IMR-90 (cell line): Measurements from ENCODE around the gene FAT2. TPM values are rescaled to one million over a fixed set of nuclear protein-coding genes. Genes with fewer than 3 reads are reported as not detected.

Experiments
- ATAC-seq: fragments of 200-7000 bp; cut with Tn5 transposase; 2 replicates; pipeline ENCODE4 v1.9.1; 2020; ENCODE audit warnings: low read depth, mild to moderate bottlenecking, moderate library complexity
- BruUV-seq: library from RNA; stranded (reverse); fragments of 400-500 nt; replicated peaks from 2 replicates; lab custom pipeline; 2021; lab: Mats Ljungman, UMichigan
- CTCF ChIA-PET: fragments of 300-600 bp; formaldehyde crosslinking; extraction: SDS; loops from one replicate; lab custom pipeline; 2021; ENCODE audit warnings: antibody characterized with exemption; lab: Yijun Ruan, JAX
- POLR2A ChIA-PET: fragments of 300-600 bp; sonication (Branson Sonifier 250); formaldehyde crosslinking; loops from one replicate; lab custom pipeline; 2022; ENCODE audit warnings: antibody characterized with exemption; ENCODE audit not compliant: unreplicated experiment; lab: Charles Lee
- DNase-seq: peaks from one replicate; pipeline ENCODE4 v3.0.0; 2013
- H2AFZ ChIP-seq: replicated peaks from 2 replicates; pipeline ENCODE3; 2013; ENCODE audit warnings: low read length, mild to moderate bottlenecking; ENCODE audit not compliant: poor library complexity
- H2AK5ac ChIP-seq: 2 replicates; pipeline ENCODE4 v1.6.1; 2013; ENCODE audit warnings: low read depth, low read length, inconsistent platforms
- H2AK9ac ChIP-seq: replicated peaks from 2 replicates; pipeline ENCODE3; 2013; ENCODE audit warnings: mild to moderate bottlenecking, low read depth, low read length, moderate library complexity; ENCODE audit not compliant: poor library complexity
- H2BK120ac ChIP-seq: 2 replicates; pipeline ENCODE4 v1.6.1; 2013; ENCODE audit warnings: low read depth, low read length, inconsistent platforms
- H2BK15ac ChIP-seq: 3 replicates; pipeline ENCODE4 v1.6.1; 2013; ENCODE audit warnings: low read depth, low read length, inconsistent platforms
- H2BK20ac ChIP-seq: 2 replicates; pipeline ENCODE4 v1.6.1; 2013; ENCODE audit warnings: low read depth, mild to moderate bottlenecking, inconsistent platforms, low read length, moderate library complexity
- H2BK5ac ChIP-seq: 2 replicates; pipeline ENCODE4 v1.6.1; 2013; ENCODE audit warnings: mild to moderate bottlenecking, low read depth, low read length, inconsistent platforms; ENCODE audit not compliant: poor library complexity, severe bottlenecking
- H3K14ac ChIP-seq: replicated peaks from 2 replicates; pipeline ENCODE4 v1.6.1; 2013; ENCODE audit warnings: low read depth, low read length, inconsistent platforms
- H3K18ac ChIP-seq: 2 replicates; pipeline ENCODE4 v1.6.1; 2013; ENCODE audit warnings: low read depth, low read length, control low read depth
- H3K23ac ChIP-seq: 2 replicates; pipeline ENCODE4 v1.6.1; 2013; ENCODE audit warnings: low read depth, low read length, inconsistent platforms
- H3K27ac ChIP-seq: 2 replicates; pipeline ENCODE4 v1.5.1; 2013; ENCODE audit warnings: mild to moderate bottlenecking, control low read depth, low read length; ENCODE audit not compliant: insufficient read depth
- H3K27me3 ChIP-seq: 2 replicates; pipeline ENCODE4 v1.6.1; 2013; ENCODE audit warnings: low read length; ENCODE audit not compliant: control insufficient read depth, insufficient read depth
- H3K36me3 ChIP-seq: 2 replicates; pipeline ENCODE4 v1.6.1; 2013; ENCODE audit warnings: low read length, mixed read lengths; ENCODE audit not compliant: control insufficient read depth, insufficient read depth
- H3K4ac ChIP-seq: 2 replicates; pipeline ENCODE4 v1.6.1; 2013; ENCODE audit warnings: low read depth, low read length, inconsistent platforms
- H3K4me1 ChIP-seq: 2 replicates; pipeline ENCODE4 v1.6.1; 2013; ENCODE audit warnings: low read length, mixed read lengths; ENCODE audit not compliant: control insufficient read depth, insufficient read depth
- H3K4me2 ChIP-seq: 2 replicates; pipeline ENCODE4 v1.6.1; 2013; ENCODE audit warnings: low read depth, mild to moderate bottlenecking, control low read depth, low read length, moderate library complexity
- H3K4me3 ChIP-seq: 2 replicates; pipeline ENCODE4 v1.5.1; 2013; ENCODE audit warnings: low read depth, mild to moderate bottlenecking, control low read depth, low read length, moderate library complexity; ENCODE audit not compliant: insufficient read depth
- H3K56ac ChIP-seq: 2 replicates; pipeline ENCODE4 v1.6.1; 2013; ENCODE audit warnings: low read length, inconsistent platforms; ENCODE audit not compliant: insufficient read depth; ENCODE audit errors: extremely low read depth
- H3K79me1 ChIP-seq, 2 experiments: 2 replicates each; pipeline ENCODE4 v1.6.1; 2013; ENCODE audit warnings: low read length in 2 of 2, inconsistent platforms in 1 of 2, low read depth in 1 of 2
- H3K9ac ChIP-seq: 2 replicates; pipeline ENCODE4 v1.6.1; 2013; ENCODE audit warnings: low read depth, low read length, control low read depth
- H3K9me1 ChIP-seq: 2 replicates; pipeline ENCODE4 v1.6.1; 2013; ENCODE audit warnings: low read length, inconsistent platforms; ENCODE audit not compliant: insufficient read depth
- H3K9me3 ChIP-seq: 2 replicates; pipeline ENCODE4 v1.6.1; 2013; ENCODE audit warnings: low read length; ENCODE audit not compliant: control insufficient read depth, insufficient read depth
- H4K20me1 ChIP-seq: 2 replicates; pipeline ENCODE4 v1.6.1; 2013; ENCODE audit warnings: low read length, inconsistent platforms; ENCODE audit not compliant: insufficient read depth
- H4K5ac ChIP-seq: 2 replicates; pipeline ENCODE4 v1.6.1; 2013; ENCODE audit warnings: mild to moderate bottlenecking, low read depth, low read length, control low read depth
- H4K8ac ChIP-seq, 2 experiments: 2 replicates each; pipeline ENCODE4 v1.6.1; 2013; ENCODE audit warnings: low read depth in 2 of 2, low read length in 2 of 2, control low read depth in 1 of 2, inconsistent platforms in 1 of 2
- H4K91ac ChIP-seq: 2 replicates; pipeline ENCODE4 v1.6.1; 2013; ENCODE audit warnings: low read depth, low read length, inconsistent platforms; ENCODE audit not compliant: insufficient read depth
- CEBPB ChIP-seq: IDR thresholded peaks from 2 replicates; pipeline ENCODE4 v1.6.1; 2012; ENCODE audit warnings: low read depth, low read length, improper control_type of control experiment
- FOS ChIP-seq: fragments of 150-350 bp; IDR thresholded peaks from 2 replicates; pipeline ENCODE4 v1.6.1; 2016; ENCODE audit warnings: low read depth, low read length
- MAZ ChIP-seq: IDR thresholded peaks from 2 replicates; pipeline ENCODE4 v1.6.1; 2012; ENCODE audit warnings: low read depth, mild to moderate bottlenecking, low read length, improper control_type of control experiment, moderate library complexity, borderline replicate concordance
- RAD21 ChIP-seq: IDR thresholded peaks from 2 replicates; pipeline ENCODE4 v1.6.1; 2012; ENCODE audit warnings: low read length, improper control_type of control experiment
- RCOR1 ChIP-seq: IDR thresholded peaks from 2 replicates; pipeline ENCODE4 v1.6.1; 2012; ENCODE audit warnings: mild to moderate bottlenecking, low read length, improper control_type of control experiment; ENCODE audit not compliant: insufficient replicate concordance
- WGBS, 2 experiments: methylation state at CpG; one replicate each; pipeline versions ENCODE4 v1.1.5 to v1.1.7; 2013; ENCODE audit warnings: missing lambda C conversion rate in 2 of 2; ENCODE audit not compliant: insufficient read length in 1 of 2; ENCODE audit errors: extremely low coverage in 2 of 2; 5-methylcytosine and 5-hydroxymethylcytosine counted together
- dilution Hi-C: fragments of 300-500 bp; cut with HindIII; formaldehyde crosslinking; loops from one replicate; pipeline ENCODE4 v1.14.3; 2018; ENCODE audit warnings: low sequenced_read_pairs; ENCODE audit not compliant: unreplicated experiment
- in situ Hi-C: fragments of 300-500 bp; cut with MboI; formaldehyde crosslinking; loops from 3 replicates; pipeline ENCODE4 v1.14.3; 2019; ENCODE audit warnings: low sequenced_read_pairs, inconsistent platforms, mixed read lengths
- intact Hi-C: fragments of 100-400 bp; cut with micrococcal nuclease; formaldehyde crosslinking; loops from 2 replicates; pipeline ENCODE4 v1.10.0; 2022
- polyA plus RNA-seq, 3 experiments: library from polyadenylated mRNA; depleted of rRNA; stranded (reverse); fragments of >200 nt; gene quantifications; 2 replicates each; pipeline ENCODE4 v1.2.3, GENCODE V29; 2012; ENCODE audit warnings: low replicate concordance in 1 of 3
- total RNA-seq: library from RNA; depleted of rRNA; stranded (reverse); fragments of >200 nt; gene quantifications from 2 replicates; pipeline ENCODE4 v1.2.3, GENCODE V29; 2012
- TF ChIP-seq, protein P1 (sequence below): fragments of 150-350 bp; IDR thresholded peaks from 2 replicates; pipeline ENCODE4 v1.6.1; 2017; ENCODE audit warnings: mild to moderate bottlenecking, antibody characterized with exemption, low read length, low read depth

The FAT2 gene
- total and polyA plus RNA-seq, 2 of the 4 experiments (the other 2 are of a cell fraction) = under 0.01 to 0.03 TPM

DNA sequence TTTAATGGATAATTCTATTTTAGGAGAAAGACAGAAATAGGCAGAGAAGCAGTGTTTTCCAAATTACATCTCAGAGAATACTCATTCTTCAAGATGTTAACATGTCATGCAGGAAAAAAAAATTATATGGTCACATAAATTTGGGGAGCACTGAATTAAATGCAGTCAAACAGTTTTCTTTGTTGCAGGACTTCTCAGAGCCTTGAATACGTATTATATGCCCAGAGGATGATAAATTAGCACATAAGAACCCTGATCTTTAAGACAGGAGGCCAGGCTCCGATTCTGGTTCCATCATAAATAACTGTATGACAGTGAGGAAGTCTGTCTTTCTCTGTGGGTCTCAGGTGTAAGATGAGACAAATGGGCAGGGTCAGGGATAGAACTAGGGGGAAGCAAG is 41.4 kb downstream of the FAT2 start:
- H3K18ac ChIP-seq = no peak overlapping the region
- no peak overlapping the region for H4K8ac ChIP-seq
- no peak overlapping the region for H2AK5ac ChIP-seq
- no peaks in the 10 kb centered on the region for H3K9me1 ChIP-seq
- H3K4me1 ChIP-seq = no peaks in the 10 kb centered on the region
- no peak overlapping the region for H3K27ac ChIP-seq
- no peak overlapping the region for H2BK20ac ChIP-seq
- no peak overlapping the region for H3K14ac ChIP-seq
- H3K9me3 ChIP-seq = no peaks in the 10 kb centered on the region
- H2BK120ac ChIP-seq = no peak overlapping the region
- H3K4ac ChIP-seq = no peak overlapping the region
- no peak for DNase-seq
- H3K56ac ChIP-seq = no peak overlapping the region
- no peak overlapping the region for H4K91ac ChIP-seq
- no peak overlapping the region for H2AFZ ChIP-seq
- in situ Hi-C loops = no loop called here
- TF ChIP-seq, protein P1, sequence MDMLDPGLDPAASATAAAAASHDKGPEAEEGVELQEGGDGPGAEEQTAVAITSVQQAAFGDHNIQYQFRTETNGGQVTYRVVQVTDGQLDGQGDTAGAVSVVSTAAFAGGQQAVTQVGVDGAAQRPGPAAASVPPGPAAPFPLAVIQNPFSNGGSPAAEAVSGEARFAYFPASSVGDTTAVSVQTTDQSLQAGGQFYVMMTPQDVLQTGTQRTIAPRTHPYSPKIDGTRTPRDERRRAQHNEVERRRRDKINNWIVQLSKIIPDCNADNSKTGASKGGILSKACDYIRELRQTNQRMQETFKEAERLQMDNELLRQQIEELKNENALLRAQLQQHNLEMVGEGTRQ = no peak
- TF ChIP-seq MAZ (no peak), RCOR1 (no peak), RAD21 (no peak), FOS (no peak), CEBPB (no peak)
- intact Hi-C loops = no loop called here
- no peaks in the 10 kb centered on the region for H4K20me1 ChIP-seq
- no peak overlapping the region for H4K5ac ChIP-seq
- CTCF ChIA-PET = no interaction called here
- 0% methylated on average over 1 of the region's 2 CpGs; no CpG with 5 or more reads in 1 of the 2 experiments for WGBS, 2 experiments
- H3K4me3 ChIP-seq = no peak overlapping the region
- no peak for ATAC-seq
- POLR2A ChIA-PET = no interaction called here
- no peak overlapping the region for H2BK5ac ChIP-seq
- H3K36me3 ChIP-seq = no peaks in the 10 kb centered on the region
- H3K23ac ChIP-seq = no peak overlapping the region
- no peaks in the 10 kb centered on the region; the same call in 1 of the 2 replicates for H3K27me3 ChIP-seq
- H2AK9ac ChIP-seq = no peak overlapping the region
- H2BK15ac ChIP-seq = no peak overlapping the region
- dilution Hi-C loops = no loop called here
- BruUV-seq = no TSS peak
- H3K4me2 ChIP-seq = no peak overlapping the region
- H3K79me1 ChIP-seq = no peaks in the 10 kb centered on the region
- H3K9ac ChIP-seq = no peak overlapping the region
